A549 (cell line): ENCODE data around the gene INPP5B.

Experiments
- CTCF ChIP-seq: fragments of >200 bp; sonication (Bioruptor Twin); formaldehyde crosslinking; IDR thresholded peaks from 3 replicates; pipeline ENCODE4 v1.5.1; 2016
- ESRRA ChIP-seq: fragments of 150-350 bp; IDR thresholded peaks from 2 replicates; pipeline ENCODE4 v1.6.1; 2014; ENCODE audit warnings: mild to moderate bottlenecking, low read length, borderline replicate concordance
- GATA3 ChIP-seq: IDR thresholded peaks from 2 replicates; pipeline ENCODE4 v1.6.1; 2012; ENCODE audit warnings: borderline replicate concordance
- HDAC2 ChIP-seq: fragments of 200-600 bp; sonication (generic); IDR thresholded peaks from 2 replicates; pipeline ENCODE4 v1.6.1; 2016
- MAFK ChIP-seq: fragments of 450-650 bp; IDR thresholded peaks from 2 replicates; pipeline ENCODE4 v1.6.1; 2014; ENCODE audit not compliant: partially characterized antibody
- PBX3 ChIP-seq: IDR thresholded peaks from 2 replicates; pipeline ENCODE4 v1.6.1; 2012
- POLR2A ChIP-seq: IDR thresholded peaks from 2 replicates; pipeline ENCODE4 v1.6.1; 2012; ENCODE audit warnings: mild to moderate bottlenecking, low read length
- RAD21 ChIP-seq, 2 experiments: fragments of >200 bp in 1 of 2; sonication (Bioruptor Twin) in 1 of 2; formaldehyde crosslinking in 1 of 2; IDR thresholded peaks in 1 of 2; conservative IDR thresholded peaks in 1 of 2; 2 replicates in 1 of 2; 3 replicates in 1 of 2; pipeline ENCODE4 v1.6.1; 2012 to 2018; ENCODE audit warnings: inconsistent platforms in 1 of 2
- REST ChIP-seq: fragments of 200-600 bp; sonication (generic); IDR thresholded peaks from 2 replicates; pipeline ENCODE4 v1.6.1; 2016; ENCODE audit warnings: antibody characterized with exemption, mild to moderate bottlenecking, moderate library complexity
- TFCP2L1 ChIP-seq: fragments of 250-450 bp; sonication (Bioruptor Pico); IDR thresholded peaks from 2 replicates; pipeline ENCODE4 v1.5.0; 2021; ENCODE audit warnings: mild to moderate bottlenecking

GRCh38 chr1:37817481-37817880 lies 129.4 kb downstream of the INPP5B start:
- no peak for TF ChIP-seq CTCF
- TF ChIP-seq ESRRA, result no peak
- no peak for TF ChIP-seq HDAC2
- TF ChIP-seq REST, result no peak
- TF ChIP-seq GATA3, result no peak
- no peak for TF ChIP-seq RAD21 (conservative IDR thresholded peaks at IDR 0.05 in 1 of 2, IDR thresholded peaks at IDR 0.05 in 1 of 2)
- TF ChIP-seq MAFK, result no peak
- no peak for TF ChIP-seq TFCP2L1 (CRISPR knock-in tag)
- no peak for TF ChIP-seq POLR2A
- no peak for TF ChIP-seq PBX3
